ENCODE results near the gene ZDHHC11. TPM values are rescaled to one million over a fixed set of nuclear protein-coding genes. Genes with fewer than 3 reads are reported as not detected.

Gene ZDHHC11
- total RNA-seq, 2 experiments from 2014 or later, result 13.3 to 18.3 TPM

- ChIA-PET POLR2A (interaction anchor here (1.1 kb wide), 1 partner anchor 30 kb away, joined by 4 read pairs; the partner anchor contains the start of genes BRD9 and TRIP13), CTCF (no interaction called here)
- H3K4me3 ChIP-seq (ENCODE audit: low read length), result no peak overlapping the region
- H3K27ac ChIP-seq (ENCODE audit: low read depth in 1 of 2, low read length in 2 of 2), result no peak overlapping the region
- Mint-ChIP-seq H3K27me3 (no peaks in the 10 kb centered on the region), H3K4me1 (ENCODE audit: low read depth) (no peaks in the 10 kb centered on the region), H3K9me3 (no peaks in the 10 kb centered on the region), H3K4me3 (no peak overlapping the region), H3K36me3 (ENCODE audit: low read depth) (peaks cover 52% of the 10 kb centered on the region), H3K27ac (no peak overlapping the region)
- intact Hi-C loops (cut with DNase I, micrococcal nuclease), result no loop called here
- H3K9me3 ChIP-seq (ENCODE audit: control insufficient read depth in 1 of 2, insufficient read depth in 1 of 2, low read length in 2 of 2), result peaks cover 0 to 7% of the 10 kb centered on the region in 2 experiments
- H3K36me3 ChIP-seq (ENCODE audit: insufficient read depth, low read length), result peaks cover 52% of the 10 kb centered on the region
- DNase-seq (no peak), ATAC-seq (ENCODE audit: poor library complexity) (no peak)
- no peak for TF ChIP-seq CTCF (IDR thresholded peaks at IDR 0.05)
- no peaks in the 10 kb centered on the region for H3K27me3 ChIP-seq (ENCODE audit: control insufficient read depth in 1 of 2, insufficient read depth in 2 of 2, low read length in 2 of 2)
- H3K4me1 ChIP-seq (ENCODE audit: insufficient read depth, low read length), result no peaks in the 10 kb centered on the region
Observed at GRCh38 chr5:862367-863243, 11.8 kb upstream of the ZDHHC11 start.

- Mint-ChIP-seq H3K4me1 (ENCODE audit: low read depth) (no peaks in the 10 kb centered on the region), H3K27me3 (no peaks in the 10 kb centered on the region), H3K4me3 (no peak overlapping the region), H3K9me3 (no peaks in the 10 kb centered on the region), H3K36me3 (ENCODE audit: low read depth) (peaks cover 43% of the 10 kb centered on the region), H3K27ac (no peak overlapping the region)
- POLR2A ChIA-PET, result interaction anchor here (1.1 kb wide), 1 partner anchor 31 kb away, joined by 4 read pairs; the partner anchor contains the start of genes BRD9 and TRIP13
- no peak overlapping the region for H3K4me3 ChIP-seq (ENCODE audit: low read length)
- peaks cover 42% of the 10 kb centered on the region for H3K36me3 ChIP-seq (ENCODE audit: insufficient read depth, low read length)
- no peaks in the 10 kb centered on the region for H3K9me3 ChIP-seq (ENCODE audit: control insufficient read depth in 1 of 2, insufficient read depth in 1 of 2, low read length in 2 of 2)
- H3K4me1 ChIP-seq (ENCODE audit: insufficient read depth, low read length), result peaks cover 2% of the 10 kb centered on the region
- no peak for TF ChIP-seq CTCF (IDR thresholded peaks at IDR 0.05)
- intact Hi-C loops (cut with DNase I, micrococcal nuclease), result no loop called here
- DNase-seq (no peak), ATAC-seq (ENCODE audit: poor library complexity) (no peak)
- H3K27ac ChIP-seq (ENCODE audit: low read depth in 1 of 2, low read length in 2 of 2), result no peak overlapping the region
- CTCF ChIA-PET, result no interaction called here
- H3K27me3 ChIP-seq (ENCODE audit: control insufficient read depth in 1 of 2, insufficient read depth in 2 of 2, low read length in 2 of 2), result no peaks in the 10 kb centered on the region
Observed at GRCh38 chr5:861442-862366, 10.9 kb upstream of the ZDHHC11 start.

GRCh38 chr5:860506-861150 is 9.8 kb upstream of the ZDHHC11 start:
- Histone ChIP-seq H3K36me3 (ENCODE audit: insufficient read depth, low read length) (peaks cover 34% of the 10 kb centered on the region), H3K4me1 (ENCODE audit: insufficient read depth, low read length) (peaks cover 5% of the 10 kb centered on the region), H3K27ac (ENCODE audit: low read depth in 1 of 2, low read length in 2 of 2) (no peak overlapping the region), H3K27me3 (ENCODE audit: control insufficient read depth in 1 of 2, insufficient read depth in 2 of 2, low read length in 2 of 2) (no peaks in the 10 kb centered on the region), H3K4me3 (ENCODE audit: low read length) (no peak overlapping the region), H3K9me3 (ENCODE audit: control insufficient read depth in 1 of 2, insufficient read depth in 1 of 2, low read length in 2 of 2) (peaks cover 0 to 5% of the 10 kb centered on the region in 2 experiments)
- DNase-seq (no peak), ATAC-seq (ENCODE audit: poor library complexity) (no peak)
- no peak overlapping the region for H3K27ac Mint-ChIP-seq
- ChIA-PET CTCF (no interaction called here), POLR2A (no interaction called here)
- H3K4me1 Mint-ChIP-seq (ENCODE audit: low read depth), result no peaks in the 10 kb centered on the region
- no peaks in the 10 kb centered on the region for H3K27me3 Mint-ChIP-seq
- no peak for TF ChIP-seq CTCF (IDR thresholded peaks at IDR 0.05)
- intact Hi-C loops (cut with DNase I, micrococcal nuclease), result no loop called here
- H3K4me3 Mint-ChIP-seq, result no peak overlapping the region
- H3K36me3 Mint-ChIP-seq (ENCODE audit: low read depth), result peaks cover 36% of the 10 kb centered on the region
- no peaks in the 10 kb centered on the region for H3K9me3 Mint-ChIP-seq

Measured in CD4-positive, alpha-beta T cell (primary cell).